DOHH2 (cell line): ENCODE data around the gene WWP2.

ENCODE experiments used
- H3F3A ChIP-seq: fragments of 200-600 bp; sonication (generic), shearing (Covaris generic); 2 replicates; pipeline ENCODE4 v1.6.0; 2016; ENCODE audit warnings: antibody characterized with exemption, mild to moderate bottlenecking; ENCODE audit not compliant: control insufficient read depth, insufficient read depth
- H3K27ac ChIP-seq: fragments of 200-600 bp; sonication (generic); 2 replicates; pipeline ENCODE4 v1.5.1; 2014; ENCODE audit warnings: low read depth, mild to moderate bottlenecking, low read length, moderate library complexity
- H3K27me3 ChIP-seq: fragments of 200-600 bp; sonication (generic); 2 replicates; pipeline ENCODE4 v1.6.1; 2014; ENCODE audit warnings: mild to moderate bottlenecking, low read length, mixed read lengths; ENCODE audit not compliant: control insufficient read depth
- H3K36me3 ChIP-seq: fragments of 200-600 bp; sonication (generic); 2 replicates; pipeline ENCODE4 v1.6.1; 2014; ENCODE audit warnings: mild to moderate bottlenecking, low read length, moderate library complexity, mixed read lengths; ENCODE audit not compliant: control insufficient read depth
- H3K4me1 ChIP-seq: fragments of 200-600 bp; sonication (generic); 2 replicates; pipeline ENCODE4 v1.6.1; 2014; ENCODE audit warnings: mild to moderate bottlenecking, low read length, mixed read lengths; ENCODE audit not compliant: control insufficient read depth
- H3K4me2 ChIP-seq: fragments of 200-600 bp; sonication (generic); 2 replicates; pipeline ENCODE4 v1.6.0; 2014; ENCODE audit warnings: mild to moderate bottlenecking, low read length, moderate library complexity
- H3K4me3 ChIP-seq: fragments of 200-600 bp; sonication (generic); 2 replicates; pipeline ENCODE4 v1.5.1; 2014; ENCODE audit warnings: mild to moderate bottlenecking, low read length, mixed read lengths
- H3K79me2 ChIP-seq: fragments of 200-600 bp; sonication (generic); 2 replicates; pipeline ENCODE4 v1.6.1; 2014; ENCODE audit warnings: mild to moderate bottlenecking, low read length, mixed read lengths; ENCODE audit not compliant: control insufficient read depth
- H3K9me2 ChIP-seq: fragments of 200-600 bp; sonication (generic); replicated peaks from 2 replicates; pipeline ENCODE4 v1.6.1; 2014; ENCODE audit warnings: mild to moderate bottlenecking, low read length, mixed read lengths; ENCODE audit not compliant: control insufficient read depth
- H3K9me3 ChIP-seq: fragments of 200-600 bp; sonication (generic); 2 replicates; pipeline ENCODE4 v1.6.1; 2014; ENCODE audit warnings: antibody characterized with exemption, low read length, mixed read lengths; ENCODE audit not compliant: control insufficient read depth, insufficient read depth
- H4K20me1 ChIP-seq: fragments of 200-600 bp; sonication (generic); 2 replicates; pipeline ENCODE4 v1.6.0; 2014; ENCODE audit warnings: low read depth, mild to moderate bottlenecking, antibody characterized with exemption, low read length, moderate library complexity; ENCODE audit not compliant: control insufficient read depth, insufficient read depth
- EZH2phosphoT487 ChIP-seq: fragments of 200-600 bp; sonication (generic); IDR thresholded peaks from 2 replicates; pipeline ENCODE4 v1.6.1; 2017; ENCODE audit warnings: borderline replicate concordance, mild to moderate bottlenecking, antibody characterized with exemption, low read length, moderate library complexity, mixed read lengths
- TF ChIP-seq, protein P1 (sequence below): fragments of 200-600 bp; sonication (generic); IDR thresholded peaks from one replicate; pipeline ENCODE4 v1.5.1; 2014; ENCODE audit warnings: antibody characterized with exemption, mild to moderate bottlenecking, low read depth, low read length; ENCODE audit not compliant: poor library complexity, severe bottlenecking

WWP2 gene

DNA sequence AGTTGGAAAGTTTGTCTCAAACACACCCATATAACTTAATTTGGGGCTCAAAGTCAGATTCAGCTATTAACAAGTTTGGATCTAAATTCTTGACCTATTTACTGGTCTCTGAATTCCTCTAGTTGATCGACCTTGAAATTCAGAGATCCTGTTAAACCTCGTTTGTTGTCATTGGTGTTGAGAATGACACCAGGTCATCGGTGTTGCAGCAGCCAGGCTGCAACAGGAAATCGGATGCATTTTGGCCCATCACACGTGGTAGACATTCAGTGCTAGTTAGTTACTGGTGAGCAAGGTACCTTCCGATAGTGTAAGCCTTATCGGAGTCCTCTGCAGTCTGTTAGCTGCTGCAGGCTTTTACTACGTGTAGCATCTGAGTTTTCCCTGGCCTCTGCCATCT, 82.3 kb downstream of the WWP2 start:
- Histone ChIP-seq H3K4me2 (no peak overlapping the region), H3K36me3 (peaks cover 3% of the 10 kb centered on the region; the same call in 1 of the 2 replicates), H3F3A (no peaks in the 10 kb centered on the region), H4K20me1 (no peaks in the 10 kb centered on the region), H3K79me2 (no peaks in the 10 kb centered on the region), H3K27ac (no peak overlapping the region), H3K9me2 (no peaks in the 10 kb centered on the region), H3K4me1 (no peaks in the 10 kb centered on the region), H3K4me3 (no peak overlapping the region), H3K9me3 (no peaks in the 10 kb centered on the region), H3K27me3 (no peaks in the 10 kb centered on the region)
- TF ChIP-seq, protein P1, sequence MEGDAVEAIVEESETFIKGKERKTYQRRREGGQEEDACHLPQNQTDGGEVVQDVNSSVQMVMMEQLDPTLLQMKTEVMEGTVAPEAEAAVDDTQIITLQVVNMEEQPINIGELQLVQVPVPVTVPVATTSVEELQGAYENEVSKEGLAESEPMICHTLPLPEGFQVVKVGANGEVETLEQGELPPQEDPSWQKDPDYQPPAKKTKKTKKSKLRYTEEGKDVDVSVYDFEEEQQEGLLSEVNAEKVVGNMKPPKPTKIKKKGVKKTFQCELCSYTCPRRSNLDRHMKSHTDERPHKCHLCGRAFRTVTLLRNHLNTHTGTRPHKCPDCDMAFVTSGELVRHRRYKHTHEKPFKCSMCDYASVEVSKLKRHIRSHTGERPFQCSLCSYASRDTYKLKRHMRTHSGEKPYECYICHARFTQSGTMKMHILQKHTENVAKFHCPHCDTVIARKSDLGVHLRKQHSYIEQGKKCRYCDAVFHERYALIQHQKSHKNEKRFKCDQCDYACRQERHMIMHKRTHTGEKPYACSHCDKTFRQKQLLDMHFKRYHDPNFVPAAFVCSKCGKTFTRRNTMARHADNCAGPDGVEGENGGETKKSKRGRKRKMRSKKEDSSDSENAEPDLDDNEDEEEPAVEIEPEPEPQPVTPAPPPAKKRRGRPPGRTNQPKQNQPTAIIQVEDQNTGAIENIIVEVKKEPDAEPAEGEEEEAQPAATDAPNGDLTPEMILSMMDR = no peak

DNA sequence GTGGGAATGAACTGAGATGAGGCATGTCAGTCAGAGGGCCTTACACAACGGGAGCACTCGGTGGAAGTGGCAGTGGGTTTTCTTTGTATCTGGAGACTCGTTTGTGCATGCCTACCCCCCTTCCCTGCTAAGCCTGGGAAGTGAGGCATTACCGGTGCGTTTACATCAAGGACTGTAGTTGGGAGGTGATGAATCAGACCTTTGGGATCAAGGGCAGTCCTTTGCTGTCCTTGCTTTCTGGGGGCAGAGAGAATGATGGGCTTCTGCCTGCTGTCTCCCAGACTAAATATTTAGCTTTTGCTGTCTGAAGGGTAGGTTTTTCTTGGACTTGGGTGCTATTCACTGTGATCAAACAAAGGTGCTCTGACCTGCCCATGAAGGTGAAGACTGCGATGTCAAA, 83.0 kb downstream of the WWP2 start:
- Histone ChIP-seq H3K27ac (no peak overlapping the region), H3K4me3 (no peak overlapping the region), H3K4me1 (no peaks in the 10 kb centered on the region), H4K20me1 (no peaks in the 10 kb centered on the region), H3K9me2 (no peaks in the 10 kb centered on the region), H3K27me3 (no peaks in the 10 kb centered on the region), H3K9me3 (no peaks in the 10 kb centered on the region), H3F3A (no peaks in the 10 kb centered on the region), H3K79me2 (no peaks in the 10 kb centered on the region), H3K36me3 (peaks cover 3% of the 10 kb centered on the region; the same call in 1 of the 2 replicates), H3K4me2 (no peak overlapping the region)
- TF ChIP-seq, protein P1 = no peak
- no peak for TF ChIP-seq EZH2phosphoT487

DNA sequence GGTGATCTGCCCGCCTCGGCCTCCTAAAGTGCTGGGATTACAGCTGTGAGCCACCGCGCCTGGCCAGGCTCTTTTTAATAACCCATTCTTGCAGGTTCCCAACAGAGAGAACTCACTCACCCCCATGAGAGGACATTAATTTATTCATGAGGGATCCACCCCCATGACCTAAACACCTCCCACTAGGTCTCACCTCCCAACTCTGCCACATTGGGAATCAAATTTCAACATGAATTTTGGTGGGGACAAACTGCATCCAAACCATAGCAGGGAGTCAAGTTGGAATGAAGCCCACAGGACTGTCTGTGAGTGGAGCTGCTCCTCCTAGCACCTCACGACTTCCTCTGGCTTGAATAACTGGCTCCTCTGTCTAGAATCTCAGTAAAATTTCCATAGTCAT, 85.5 kb downstream of the WWP2 start:
- H3K4me1 ChIP-seq = no peaks in the 10 kb centered on the region

More for the DNA sequence above, 85.5 kb downstream of the WWP2 start:
- no peak overlapping the region for H3K4me2 ChIP-seq
- 0 out of 2 replicates have a peak, but pooled peaks cover 3% of the 10 kb centered on the region for H3K36me3 ChIP-seq
- no peaks in the 10 kb centered on the region for H3K27me3 ChIP-seq
- H4K20me1 ChIP-seq = no peaks in the 10 kb centered on the region
- H3F3A ChIP-seq = no peaks in the 10 kb centered on the region
- no peak overlapping the region for H3K4me3 ChIP-seq
- no peak for TF ChIP-seq EZH2phosphoT487
- TF ChIP-seq, protein P1 = no peak
- no peaks in the 10 kb centered on the region for H3K9me3 ChIP-seq
- H3K9me2 ChIP-seq = no peaks in the 10 kb centered on the region
- H3K27ac ChIP-seq = no peak overlapping the region
- no peaks in the 10 kb centered on the region for H3K79me2 ChIP-seq
